SH-SY5Y (cell line): Measurements from ENCODE around the gene AK1.

Source experiments
- GATA2 ChIP-seq: IDR thresholded peaks from 2 replicates; pipeline ENCODE4 v1.6.1; 2011; ENCODE audit warnings: mild to moderate bottlenecking, low read depth, low read length
- GATA3 ChIP-seq: IDR thresholded peaks from 2 replicates; pipeline ENCODE4 v1.6.1; 2011; ENCODE audit warnings: low read depth, mild to moderate bottlenecking, low read length, moderate library complexity

GRCh38 chr9:127869310-127870152 lies 7.9 kb downstream of the AK1 start:
- TF ChIP-seq GATA2, result no peak
- TF ChIP-seq GATA3, result no peak
